SU-DHL-6 (cell line): Measurements from ENCODE around the gene PRKCZ.

Experiments
- EZH2phosphoT487 ChIP-seq: fragments of 200-600 bp; sonication (generic), shearing (Covaris generic); conservative IDR thresholded peaks from 2 replicates; pipeline ENCODE4 v1.6.1; 2018; ENCODE audit warnings: mild to moderate bottlenecking, antibody characterized with exemption, low read length, moderate library complexity, mixed read lengths
- TF ChIP-seq, protein P1 (sequence below): fragments of 200-600 bp; sonication (generic); IDR thresholded peaks from one replicate; pipeline ENCODE4 v1.5.1; 2017; ENCODE audit warnings: antibody characterized with exemption, mild to moderate bottlenecking, low read length, moderate library complexity; ENCODE audit not compliant: insufficient read depth, poor library complexity, severe bottlenecking

DNA sequence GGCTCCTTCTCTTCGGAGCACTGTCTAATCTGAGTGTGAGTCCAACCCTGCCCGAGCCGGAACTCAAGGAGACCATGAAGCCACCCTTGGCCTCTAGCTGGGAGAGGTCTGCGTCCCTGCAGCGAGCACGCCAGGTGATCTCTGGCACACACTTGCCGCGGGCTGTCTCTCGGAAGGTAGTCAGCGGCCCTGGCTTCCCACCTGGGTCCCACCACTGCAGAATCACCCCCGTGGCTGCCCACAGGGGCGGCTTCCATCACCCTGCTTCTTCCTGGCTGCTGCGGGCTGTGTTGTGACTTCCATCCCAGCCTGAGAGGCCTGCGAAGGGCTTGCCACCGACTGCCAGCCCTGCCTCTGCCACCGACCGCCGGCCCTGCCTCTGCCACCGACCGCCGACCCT, 127.3 kb downstream of the PRKCZ start:
- TF ChIP-seq, protein P1, sequence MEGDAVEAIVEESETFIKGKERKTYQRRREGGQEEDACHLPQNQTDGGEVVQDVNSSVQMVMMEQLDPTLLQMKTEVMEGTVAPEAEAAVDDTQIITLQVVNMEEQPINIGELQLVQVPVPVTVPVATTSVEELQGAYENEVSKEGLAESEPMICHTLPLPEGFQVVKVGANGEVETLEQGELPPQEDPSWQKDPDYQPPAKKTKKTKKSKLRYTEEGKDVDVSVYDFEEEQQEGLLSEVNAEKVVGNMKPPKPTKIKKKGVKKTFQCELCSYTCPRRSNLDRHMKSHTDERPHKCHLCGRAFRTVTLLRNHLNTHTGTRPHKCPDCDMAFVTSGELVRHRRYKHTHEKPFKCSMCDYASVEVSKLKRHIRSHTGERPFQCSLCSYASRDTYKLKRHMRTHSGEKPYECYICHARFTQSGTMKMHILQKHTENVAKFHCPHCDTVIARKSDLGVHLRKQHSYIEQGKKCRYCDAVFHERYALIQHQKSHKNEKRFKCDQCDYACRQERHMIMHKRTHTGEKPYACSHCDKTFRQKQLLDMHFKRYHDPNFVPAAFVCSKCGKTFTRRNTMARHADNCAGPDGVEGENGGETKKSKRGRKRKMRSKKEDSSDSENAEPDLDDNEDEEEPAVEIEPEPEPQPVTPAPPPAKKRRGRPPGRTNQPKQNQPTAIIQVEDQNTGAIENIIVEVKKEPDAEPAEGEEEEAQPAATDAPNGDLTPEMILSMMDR = no peak
- no peak for TF ChIP-seq EZH2phosphoT487
